Stomach smooth muscle (tissue), 2 donors: ENCODE measurements around the gene FOXE3.

Source experiments
- H3K27ac ChIP-seq: one replicate; pipeline ENCODE4 v1.7.0; 2013; ENCODE audit warnings: mild to moderate bottlenecking, low read length, inconsistent platforms
- H3K27me3 ChIP-seq, 2 donors: one replicate each; pipeline ENCODE4 v1.7.0; 2013; ENCODE audit warnings: low read length in 2 of 2; ENCODE audit not compliant: insufficient read depth in 2 of 2, control insufficient read depth in 1 of 2
- H3K36me3 ChIP-seq, 2 donors: one replicate each; pipeline ENCODE4 v1.7.0; 2013; ENCODE audit warnings: low read length in 2 of 2; ENCODE audit not compliant: control insufficient read depth in 2 of 2, insufficient read depth in 2 of 2
- H3K4me1 ChIP-seq: one replicate; pipeline ENCODE4 v1.7.0; 2013; ENCODE audit warnings: low read length; ENCODE audit not compliant: control insufficient read depth, insufficient read depth
- H3K4me3 ChIP-seq, 2 donors: one replicate each; pipeline ENCODE4 v1.7.0; 2013; ENCODE audit warnings: low read length in 2 of 2
- H3K9ac ChIP-seq, 2 donors: one replicate each; pipeline ENCODE4 v1.7.0; 2013; ENCODE audit warnings: low read length in 2 of 2, mild to moderate bottlenecking in 1 of 2
- H3K9me3 ChIP-seq, 2 donors: one replicate each; pipeline ENCODE4 v1.7.0; 2013; ENCODE audit warnings: low read length in 2 of 2; ENCODE audit not compliant: control insufficient read depth in 2 of 2
- donor health status: healthy.
- donor health status: Pancreatic carcinoma.

Gene FOXE3

GRCh38 chr1:47415728-47416318 is at the start of gene FOXE3:
Gene FOXE3, plus strand, starts transcription at chr1:47416285. Its CDS starts 31 bp downstream, at chr1:47416316.
- Histone ChIP-seq H3K4me1 (no peaks in the 10 kb centered on the region), H3K36me3 (no peaks in the 10 kb centered on the region), H3K27me3 (peaks cover 25 to 34% of the 10 kb centered on the region in 2 donors), H3K4me3 (peak within 1 kb of the TSS in 1 of 2 donors; percentile 47), H3K27ac (no peak within 1 kb of the TSS), H3K9me3 (no peaks in the 10 kb centered on the region), H3K9ac (no peak within 1 kb of the TSS)

DNA sequence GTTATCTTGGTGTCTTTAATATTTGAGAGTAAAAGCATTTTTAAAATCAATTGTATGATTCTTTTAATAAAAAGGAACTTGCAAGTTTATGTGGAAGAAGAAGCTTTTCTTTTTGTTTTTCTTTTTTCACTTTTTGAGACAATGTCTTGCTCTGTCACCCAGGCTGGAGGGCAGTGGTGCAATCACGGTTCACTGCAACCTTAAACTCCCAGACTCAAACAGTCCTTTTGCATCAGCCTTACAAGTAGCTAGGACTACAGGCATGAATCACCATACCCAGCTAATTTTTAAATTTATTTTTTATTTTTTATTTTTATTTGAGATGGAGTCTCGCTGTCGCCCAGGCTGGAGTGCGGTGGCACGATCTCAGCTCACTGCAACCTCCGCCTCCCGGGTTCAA is 48.4 kb upstream of the FOXE3 start:
- H3K9me3 ChIP-seq, result no peaks in the 10 kb centered on the region
- no peak overlapping the region for H3K27ac ChIP-seq
- H3K36me3 ChIP-seq, result peaks cover 8 to 10% of the 10 kb centered on the region in 2 donors
- no peak overlapping the region for H3K9ac ChIP-seq
- no peak overlapping the region for H3K4me3 ChIP-seq
- no peaks in the 10 kb centered on the region for H3K4me1 ChIP-seq
- no peaks in the 10 kb centered on the region for H3K27me3 ChIP-seq

DNA sequence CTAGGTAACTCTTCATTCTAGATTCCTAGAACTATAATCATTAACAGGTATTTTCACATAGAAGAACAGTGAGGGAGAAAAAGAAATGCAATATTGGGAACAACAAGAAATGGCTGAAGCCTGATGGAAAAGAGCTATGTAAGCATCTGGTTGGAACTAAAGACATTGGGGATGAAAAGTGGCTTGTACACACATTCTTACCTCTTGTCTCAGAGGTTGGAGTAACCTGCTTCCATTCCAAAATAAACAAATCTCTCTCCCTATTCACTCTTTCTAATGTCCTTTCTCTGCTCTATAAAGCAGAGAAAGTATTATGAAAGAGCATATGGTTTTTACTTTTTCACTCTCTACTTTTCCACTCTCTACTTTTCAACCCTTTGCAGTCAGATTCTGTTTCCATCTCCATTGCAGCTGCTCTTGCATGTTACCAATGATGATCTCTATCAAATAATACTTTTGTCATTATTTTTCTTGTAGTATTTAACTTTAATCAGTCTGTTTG is 45.0 kb upstream of the FOXE3 start:
- Histone ChIP-seq H3K9me3 (no peaks in the 10 kb centered on the region), H3K27ac (no peak overlapping the region), H3K4me1 (no peaks in the 10 kb centered on the region), H3K27me3 (no peaks in the 10 kb centered on the region), H3K36me3 (peaks cover 14 to 20% of the 10 kb centered on the region in 2 donors), H3K4me3 (no peak overlapping the region), H3K9ac (no peak overlapping the region)

GRCh38 chr1:47374501-47374900 is 41.6 kb upstream of the FOXE3 start:
- H3K4me1 ChIP-seq, result no peaks in the 10 kb centered on the region
- H3K9me3 ChIP-seq, result no peaks in the 10 kb centered on the region
- H3K27ac ChIP-seq, result no peak overlapping the region
- no peaks in the 10 kb centered on the region for H3K27me3 ChIP-seq
- no peak overlapping the region for H3K4me3 ChIP-seq
- H3K9ac ChIP-seq, result no peak overlapping the region
- H3K36me3 ChIP-seq, result peaks cover 8 to 25% of the 10 kb centered on the region in 2 donors

- H3K27ac ChIP-seq, result no peak overlapping the region
- no peak overlapping the region for H3K9ac ChIP-seq
- H3K4me1 ChIP-seq, result no peaks in the 10 kb centered on the region
- H3K4me3 ChIP-seq, result no peak overlapping the region
- H3K27me3 ChIP-seq, result no peaks in the 10 kb centered on the region
- H3K36me3 ChIP-seq, result peaks cover 17 to 23% of the 10 kb centered on the region in 2 donors
- no peaks in the 10 kb centered on the region for H3K9me3 ChIP-seq
These were observed 37.9 kb upstream of the FOXE3 start for GRCh38 chr1:47378147-47378546.

GRCh38 chr1:47380699-47381098 is 35.4 kb upstream of the FOXE3 start:
- no peaks in the 10 kb centered on the region for H3K9me3 ChIP-seq
- no peak overlapping the region for H3K27ac ChIP-seq
- no peak overlapping the region for H3K9ac ChIP-seq
- no peaks in the 10 kb centered on the region for H3K4me1 ChIP-seq
- H3K36me3 ChIP-seq, result peaks cover 13 to 16% of the 10 kb centered on the region in 2 donors
- no peaks in the 10 kb centered on the region for H3K27me3 ChIP-seq
- no peak overlapping the region for H3K4me3 ChIP-seq

DNA sequence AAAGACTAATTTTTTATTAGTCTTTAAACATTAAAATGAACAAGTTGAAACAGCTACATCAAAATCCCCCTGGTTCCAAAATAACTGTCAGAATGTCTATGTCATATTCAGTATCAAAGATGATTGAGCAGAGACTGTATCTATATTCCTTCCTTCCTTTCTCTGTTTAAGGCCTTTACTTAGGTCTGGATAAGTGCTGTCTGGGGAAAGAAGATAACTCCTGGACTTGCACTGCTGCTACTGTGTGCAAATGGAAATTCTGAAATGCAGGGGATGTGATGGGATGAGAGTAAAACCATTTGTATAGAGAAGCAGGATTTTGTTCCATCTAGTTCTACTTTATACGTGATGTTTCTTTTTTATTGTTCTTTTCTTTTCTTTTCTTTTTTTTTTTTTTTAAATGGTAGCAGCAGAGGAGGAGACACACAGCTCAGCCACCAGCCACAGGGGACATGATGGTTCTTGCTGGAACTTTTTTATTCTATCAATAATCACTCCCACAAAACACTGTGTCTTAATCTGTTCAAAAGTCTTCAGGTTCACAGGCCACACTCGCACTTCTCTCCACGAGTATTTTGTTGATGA is 33.6 kb upstream of the FOXE3 start:
- H3K36me3 ChIP-seq, result peaks cover 7 to 13% of the 10 kb centered on the region in 2 donors
- no peaks in the 10 kb centered on the region for H3K9me3 ChIP-seq
- H3K4me1 ChIP-seq, result no peaks in the 10 kb centered on the region
- H3K9ac ChIP-seq, result no peak overlapping the region
- H3K27ac ChIP-seq, result no peak overlapping the region
- no peak overlapping the region for H3K4me3 ChIP-seq
- no peaks in the 10 kb centered on the region for H3K27me3 ChIP-seq

GRCh38 chr1:47384083-47384482 is 32.0 kb upstream of the FOXE3 start:
- H3K4me1 ChIP-seq, result no peaks in the 10 kb centered on the region
- peaks cover 7 to 13% of the 10 kb centered on the region in 2 donors for H3K36me3 ChIP-seq
- no peak overlapping the region for H3K4me3 ChIP-seq
- H3K27me3 ChIP-seq, result no peaks in the 10 kb centered on the region
- H3K9me3 ChIP-seq, result no peaks in the 10 kb centered on the region
- no peak overlapping the region for H3K9ac ChIP-seq
- no peak overlapping the region for H3K27ac ChIP-seq

DNA sequence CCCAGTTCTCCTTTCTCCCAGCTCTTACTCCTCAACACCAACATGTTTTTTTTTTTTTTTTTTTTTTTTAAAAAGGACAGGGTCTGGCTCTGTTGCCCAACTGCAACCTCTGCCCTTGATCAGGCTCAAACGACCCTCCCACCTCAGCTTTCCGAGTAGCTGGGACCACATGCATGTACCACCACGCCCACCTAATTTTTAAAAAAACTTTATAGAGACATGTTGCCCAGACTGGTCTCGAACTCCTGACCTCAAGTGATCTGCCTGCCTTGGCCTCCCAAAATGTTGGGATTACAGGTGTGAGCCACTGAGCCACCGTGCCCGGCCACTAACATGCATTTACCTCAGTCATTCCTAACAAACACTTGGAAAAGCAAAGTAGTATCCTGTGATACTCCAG is 31.1 kb upstream of the FOXE3 start:
- Histone ChIP-seq H3K4me3 (no peak overlapping the region), H3K36me3 (peaks cover 7 to 10% of the 10 kb centered on the region in 2 donors), H3K27me3 (no peaks in the 10 kb centered on the region), H3K27ac (no peak overlapping the region), H3K9me3 (no peaks in the 10 kb centered on the region), H3K9ac (no peak overlapping the region), H3K4me1 (no peaks in the 10 kb centered on the region)

- Histone ChIP-seq H3K4me1 (no peaks in the 10 kb centered on the region), H3K4me3 (no peak overlapping the region), H3K9me3 (no peaks in the 10 kb centered on the region), H3K9ac (no peak overlapping the region), H3K27ac (no peak overlapping the region), H3K27me3 (no peaks in the 10 kb centered on the region), H3K36me3 (peaks cover 4 to 7% of the 10 kb centered on the region in 2 donors)
These were observed 29.8 kb upstream of the FOXE3 start for GRCh38 chr1:47386268-47386667.
